Measurements from ENCODE around the gene ADRB2. TPM values are rescaled to one million over a fixed set of nuclear protein-coding genes. Genes with fewer than 3 reads are reported as not detected.

Gene ADRB2
- total and polyA plus RNA-seq, 12 donors = 1.8 to 7.8 (median 4.4) TPM

DNA sequence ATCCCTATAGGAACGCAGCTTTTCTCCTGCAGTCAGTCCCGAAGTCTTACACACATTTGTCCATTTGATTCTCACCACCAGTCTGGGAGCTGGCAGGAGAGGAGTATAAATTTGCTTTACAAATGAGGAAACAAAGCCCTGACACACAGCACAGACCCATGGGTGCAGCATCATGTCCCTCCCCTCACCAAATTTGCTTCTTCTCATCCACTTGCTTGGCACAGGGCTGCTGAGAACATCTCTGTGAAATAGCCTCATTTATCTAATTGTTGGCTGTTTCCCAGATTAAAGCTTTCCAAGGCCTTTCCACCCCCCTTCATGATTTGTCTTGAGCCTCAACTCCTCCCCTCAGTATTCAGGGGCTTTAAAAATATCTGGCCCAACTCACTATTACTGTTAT is 11.3 kb upstream of the ADRB2 start:
- WGBS, 2 donors = 62 to 77% methylated on average over 2 of the region's 2 CpGs

DNA sequence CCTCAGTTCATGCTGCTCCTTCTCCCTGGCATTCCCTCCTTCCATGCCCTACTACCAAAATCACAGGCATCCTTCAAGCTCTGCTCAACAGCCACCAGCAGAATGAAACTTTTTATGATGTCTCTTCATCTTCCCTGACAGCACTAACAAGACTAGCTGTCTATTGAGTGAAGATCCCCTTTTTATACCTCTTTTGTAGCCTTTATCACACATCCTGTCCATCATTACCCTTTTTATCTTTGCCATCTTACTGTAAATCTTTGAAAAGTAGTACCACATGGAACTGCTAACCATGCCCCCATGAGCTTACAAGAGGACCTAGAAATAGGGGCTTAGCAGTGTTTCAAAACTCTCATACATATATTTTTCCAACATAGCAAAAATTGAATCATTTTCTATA is 10.8 kb upstream of the ADRB2 start:
- Histone ChIP-seq H3K27ac (no peak overlapping the region), H3K9me3 (no peaks in the 10 kb centered on the region), H3K4me1 (peaks cover 0 to 27% (median 3%) of the 10 kb centered on the region in 9 donors), H3K27me3 (no peaks in the 10 kb centered on the region), H3K4me3 (no peak overlapping the region), H3K36me3 (no peaks in the 10 kb centered on the region)
- TF ChIP-seq, protein P1, sequence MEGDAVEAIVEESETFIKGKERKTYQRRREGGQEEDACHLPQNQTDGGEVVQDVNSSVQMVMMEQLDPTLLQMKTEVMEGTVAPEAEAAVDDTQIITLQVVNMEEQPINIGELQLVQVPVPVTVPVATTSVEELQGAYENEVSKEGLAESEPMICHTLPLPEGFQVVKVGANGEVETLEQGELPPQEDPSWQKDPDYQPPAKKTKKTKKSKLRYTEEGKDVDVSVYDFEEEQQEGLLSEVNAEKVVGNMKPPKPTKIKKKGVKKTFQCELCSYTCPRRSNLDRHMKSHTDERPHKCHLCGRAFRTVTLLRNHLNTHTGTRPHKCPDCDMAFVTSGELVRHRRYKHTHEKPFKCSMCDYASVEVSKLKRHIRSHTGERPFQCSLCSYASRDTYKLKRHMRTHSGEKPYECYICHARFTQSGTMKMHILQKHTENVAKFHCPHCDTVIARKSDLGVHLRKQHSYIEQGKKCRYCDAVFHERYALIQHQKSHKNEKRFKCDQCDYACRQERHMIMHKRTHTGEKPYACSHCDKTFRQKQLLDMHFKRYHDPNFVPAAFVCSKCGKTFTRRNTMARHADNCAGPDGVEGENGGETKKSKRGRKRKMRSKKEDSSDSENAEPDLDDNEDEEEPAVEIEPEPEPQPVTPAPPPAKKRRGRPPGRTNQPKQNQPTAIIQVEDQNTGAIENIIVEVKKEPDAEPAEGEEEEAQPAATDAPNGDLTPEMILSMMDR (IDR thresholded peaks at IDR 0.05) = no peak
- DNase-seq = no peak
- intact Hi-C loops (cut with DNase I) = loop anchor here in 2 of 10 donors (5.0 to 10.0 kb wide), 3 partner anchors 63 to 299 kb away; no protein-coding TSS in a partner anchor
- ATAC-seq = no peak

More for the DNA sequence above, 11.3 kb upstream of the ADRB2 start:
- H3K27me3 ChIP-seq = no peaks in the 10 kb centered on the region
- peaks cover 0 to 32% (median 3%) of the 10 kb centered on the region in 9 donors for H3K4me1 ChIP-seq
- H3K27ac ChIP-seq = no peak overlapping the region
- ATAC-seq (no peak), DNase-seq (no peak)
- no peaks in the 10 kb centered on the region for H3K9me3 ChIP-seq
- intact Hi-C loops (cut with DNase I) = loop anchor here in 2 of 10 donors (5.0 to 10.0 kb wide), 3 partner anchors 63 to 300 kb away; no protein-coding TSS in a partner anchor
- no peaks in the 10 kb centered on the region for H3K36me3 ChIP-seq
- TF ChIP-seq, protein P1 (IDR thresholded peaks at IDR 0.05) = no peak
- no peak overlapping the region for H3K4me3 ChIP-seq

DNA sequence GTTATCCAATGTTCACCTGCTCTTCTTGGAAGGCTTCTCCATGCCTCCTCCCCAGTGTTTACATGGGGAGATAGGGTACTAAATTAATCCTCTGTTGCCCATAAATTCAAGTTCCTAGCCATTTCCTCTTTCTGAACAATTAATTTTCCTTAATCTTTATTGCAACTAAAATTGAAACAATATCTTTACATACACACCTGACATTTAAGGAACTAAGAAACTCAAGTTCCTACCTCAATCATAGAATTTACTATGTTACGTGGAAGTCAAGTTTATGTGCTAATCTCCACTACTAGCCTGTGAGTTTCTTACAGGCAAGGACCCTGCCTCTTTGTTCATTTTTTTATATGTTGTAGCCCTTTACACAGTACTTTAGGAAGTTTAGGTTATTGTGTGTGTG is 10.1 kb upstream of the ADRB2 start:
- ATAC-seq = no peak
- DNase-seq = no peak
- H3K9me3 ChIP-seq = no peaks in the 10 kb centered on the region
- peaks cover 0 to 19% (median 3%) of the 10 kb centered on the region in 9 donors for H3K4me1 ChIP-seq
- H3K4me3 ChIP-seq = no peak overlapping the region
- WGBS, 2 donors = 91 to 95% methylated on average over 1 of the region's 1 CpG
- H3K27ac ChIP-seq = no peak overlapping the region
- no peaks in the 10 kb centered on the region for H3K36me3 ChIP-seq
- intact Hi-C loops (cut with DNase I) = loop anchor here in 2 of 10 donors (5.0 to 10.0 kb wide), 3 partner anchors 64 to 298 kb away; no protein-coding TSS in a partner anchor
- TF ChIP-seq, protein P1 (IDR thresholded peaks at IDR 0.05) = no peak
- H3K27me3 ChIP-seq = no peaks in the 10 kb centered on the region

DNA sequence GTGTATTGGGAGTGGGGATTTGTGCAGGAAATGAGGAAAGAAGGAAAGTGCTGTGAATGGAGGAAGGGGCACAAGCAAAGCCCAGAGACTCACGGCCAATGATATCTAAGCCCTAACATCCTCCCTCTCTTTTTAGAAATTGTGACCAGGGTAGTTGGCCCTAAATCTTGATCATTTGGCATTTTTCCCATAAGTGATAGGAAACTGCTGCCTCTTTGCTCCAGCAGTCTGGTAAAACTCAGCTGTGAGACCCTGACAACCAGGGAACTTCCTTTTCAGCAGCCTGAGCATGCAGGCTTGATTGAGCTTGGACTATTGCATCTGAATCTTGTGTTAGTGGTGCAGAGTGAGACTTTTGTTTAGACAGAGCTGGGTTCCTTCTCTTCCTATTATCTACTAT is 9.6 kb upstream of the ADRB2 start:
- Histone ChIP-seq H3K36me3 (no peaks in the 10 kb centered on the region), H3K27ac (no peak overlapping the region), H3K27me3 (no peaks in the 10 kb centered on the region), H3K9me3 (no peaks in the 10 kb centered on the region), H3K4me1 (peaks cover 0 to 15% (median 3%) of the 10 kb centered on the region in 9 donors), H3K4me3 (no peak overlapping the region)
- intact Hi-C loops (cut with DNase I) = loop anchor here in 2 of 10 donors (5.0 to 10.0 kb wide), 3 partner anchors 64 to 298 kb away; no protein-coding TSS in a partner anchor
- TF ChIP-seq, protein P1 (IDR thresholded peaks at IDR 0.05) = no peak
- no peak for DNase-seq
- ATAC-seq = no peak
- 21 to 38% methylated on average over 1 of the region's 1 CpG for WGBS, 2 donors
